ENCODE data around the gene HS3ST5.

- no peak for TF ChIP-seq POLR2A (IDR thresholded peaks at IDR 0.05)
- no peak for TF ChIP-seq CTCF (IDR thresholded peaks at IDR 0.05)
Observed at GRCh38 chr6:114169763-114170162, 173.1 kb downstream of the HS3ST5 start.
